HEK293 (cell line): ENCODE measurements around the gene RHBDF2.

Experiments used
- ATF2 ChIP-seq: fragments of 450-650 bp; formaldehyde crosslinking; IDR thresholded peaks from 2 replicates; pipeline ENCODE4 v1.5.1; 2016; ENCODE audit warnings: missing biosample characterization, missing genetic modification characterization, low read depth
- BCL11A ChIP-seq: fragments of 450-650 bp; formaldehyde crosslinking; IDR thresholded peaks from 2 replicates; pipeline ENCODE4 v1.5.1; 2016; ENCODE audit warnings: low read depth, missing biosample characterization, missing genetic modification characterization
- EGR2 ChIP-seq: fragments of 450-650 bp; formaldehyde crosslinking; IDR thresholded peaks from 2 replicates; pipeline ENCODE4 v1.5.1; 2016; ENCODE audit warnings: low read depth, missing biosample characterization, missing genetic modification characterization
- GLI4 ChIP-seq: fragments of 450-650 bp; formaldehyde crosslinking; IDR thresholded peaks from 2 replicates; pipeline ENCODE4 v1.5.1; 2016; ENCODE audit warnings: missing biosample characterization, missing genetic modification characterization
- KLF17 ChIP-seq: fragments of 450-650 bp; formaldehyde crosslinking; IDR thresholded peaks from 2 replicates; pipeline ENCODE4 v1.5.1; 2016; ENCODE audit warnings: missing biosample characterization, missing genetic modification characterization
- MEIS1 ChIP-seq: sonication (generic); formaldehyde crosslinking; IDR thresholded peaks from 2 replicates; pipeline ENCODE4 v1.8.1; 2022; ENCODE audit warnings: missing genetic modification reagents, mild to moderate bottlenecking, borderline replicate concordance
- MZF1 ChIP-seq: fragments of 450-650 bp; formaldehyde crosslinking; IDR thresholded peaks from 2 replicates; pipeline ENCODE4 v1.5.1; 2017; ENCODE audit warnings: missing biosample characterization, missing genetic modification characterization, borderline replicate concordance
- PRDM4 ChIP-seq: fragments of 450-650 bp; formaldehyde crosslinking; IDR thresholded peaks from 2 replicates; pipeline ENCODE4 v1.5.1; 2017; ENCODE audit warnings: missing biosample characterization, missing genetic modification characterization
- SETDB1 ChIP-seq: IDR thresholded peaks from one replicate; pipeline ENCODE4 v1.6.1; 2017; ENCODE audit warnings: mild to moderate bottlenecking, low read length, moderate library complexity, mixed read lengths; ENCODE audit not compliant: insufficient read length
- TRIM28 ChIP-seq: IDR thresholded peaks from 2 replicates; pipeline ENCODE4 v1.6.1; 2011; ENCODE audit warnings: low read length, control low read depth, borderline replicate concordance
- TSHZ1 ChIP-seq: fragments of 450-650 bp; formaldehyde crosslinking; IDR thresholded peaks from 2 replicates; pipeline ENCODE4 v1.5.1; 2016; ENCODE audit warnings: missing biosample characterization, missing genetic modification characterization, borderline replicate concordance
- WT1 ChIP-seq: fragments of 450-650 bp; formaldehyde crosslinking; IDR thresholded peaks from 2 replicates; pipeline ENCODE4 v1.5.1; 2016; ENCODE audit warnings: missing biosample characterization, missing genetic modification characterization
- YY1 ChIP-seq: fragments of 450-650 bp; formaldehyde crosslinking; IDR thresholded peaks from 2 replicates; pipeline ENCODE4 v1.5.1; 2018; ENCODE audit warnings: missing biosample characterization, missing genetic modification characterization
- ZBTB1 ChIP-seq: fragments of 450-650 bp; formaldehyde crosslinking; IDR thresholded peaks from 2 replicates; pipeline ENCODE4 v1.5.1; 2016; ENCODE audit warnings: missing biosample characterization, missing genetic modification characterization
- ZBTB20 ChIP-seq: fragments of 450-650 bp; formaldehyde crosslinking; IDR thresholded peaks from 2 replicates; pipeline ENCODE4 v1.5.1; 2016; ENCODE audit warnings: missing biosample characterization, missing genetic modification characterization
- ZBTB49 ChIP-seq: fragments of 450-650 bp; formaldehyde crosslinking; IDR thresholded peaks from 2 replicates; pipeline ENCODE4 v1.5.1; 2016; ENCODE audit warnings: missing biosample characterization, missing genetic modification characterization, low read depth
- ZBTB7A ChIP-seq: fragments of 450-650 bp; formaldehyde crosslinking; IDR thresholded peaks from 2 replicates; pipeline ENCODE4 v1.5.1; 2016; ENCODE audit warnings: low read depth, missing biosample characterization, missing genetic modification characterization
- ZNF112 ChIP-seq: fragments of 450-650 bp; formaldehyde crosslinking; IDR thresholded peaks from 2 replicates; pipeline ENCODE4 v1.5.0; 2017; ENCODE audit warnings: missing biosample characterization, missing genetic modification characterization
- ZNF146 ChIP-seq: fragments of 450-650 bp; formaldehyde crosslinking; IDR thresholded peaks from 2 replicates; pipeline ENCODE4 v1.5.1; 2016; ENCODE audit warnings: missing biosample characterization, missing genetic modification characterization
- ZNF16 ChIP-seq: fragments of 450-650 bp; formaldehyde crosslinking; IDR thresholded peaks from 2 replicates; pipeline ENCODE4 v1.5.1; 2016; ENCODE audit warnings: low read depth, missing biosample characterization, missing genetic modification characterization
- ZNF221 ChIP-seq: fragments of 450-650 bp; formaldehyde crosslinking; IDR thresholded peaks from 2 replicates; pipeline ENCODE4 v1.5.1; 2017; ENCODE audit warnings: missing biosample characterization, missing genetic modification characterization, borderline replicate concordance
- ZNF248 ChIP-seq: fragments of 450-650 bp; formaldehyde crosslinking; IDR thresholded peaks from 2 replicates; pipeline ENCODE4 v1.5.1; 2017; ENCODE audit warnings: missing biosample characterization, missing genetic modification characterization
- ZNF335 ChIP-seq: fragments of 450-650 bp; formaldehyde crosslinking; conservative IDR thresholded peaks from 2 replicates; pipeline ENCODE4 v1.5.1; 2016; ENCODE audit warnings: missing biosample characterization, missing genetic modification characterization
- ZNF391 ChIP-seq: fragments of 450-650 bp; formaldehyde crosslinking; IDR thresholded peaks from 2 replicates; pipeline ENCODE4 v1.5.1; 2016; ENCODE audit warnings: low read depth, missing biosample characterization, missing genetic modification characterization, borderline replicate concordance
- ZNF404 ChIP-seq: fragments of 450-650 bp; formaldehyde crosslinking; IDR thresholded peaks from 2 replicates; pipeline ENCODE4 v1.5.1; 2017; ENCODE audit warnings: missing biosample characterization, missing genetic modification characterization
- ZNF48 ChIP-seq: fragments of 450-650 bp; formaldehyde crosslinking; IDR thresholded peaks from 2 replicates; pipeline ENCODE4 v1.5.1; 2016; ENCODE audit warnings: missing biosample characterization, missing genetic modification characterization
- ZNF561 ChIP-seq: fragments of 450-650 bp; IDR thresholded peaks from 2 replicates; pipeline ENCODE4 v1.5.1; 2018; ENCODE audit warnings: missing biosample characterization, missing genetic modification characterization, borderline replicate concordance
- ZNF629 ChIP-seq: fragments of 450-650 bp; formaldehyde crosslinking; IDR thresholded peaks from 2 replicates; pipeline ENCODE4 v1.5.1; 2017; ENCODE audit warnings: missing biosample characterization, missing genetic modification characterization
- ZNF692 ChIP-seq: fragments of 450-650 bp; formaldehyde crosslinking; IDR thresholded peaks from 2 replicates; pipeline ENCODE4 v1.5.1; 2016; ENCODE audit warnings: missing biosample characterization, missing genetic modification characterization

RHBDF2 gene

GRCh38 chr17:76499267-76499667, 2.0 kb downstream of the RHBDF2 start (continued):
- no peak for TF ChIP-seq TSHZ1
- TF ChIP-seq ZBTB49 (tag by site-specific recombination) = no peak
- TF ChIP-seq EGR2 (tag by site-specific recombination) = no peak
- no peak for TF ChIP-seq SETDB1
- no peak for TF ChIP-seq TRIM28
- no peak for TF ChIP-seq ZNF335 (tag by site-specific recombination)
- no peak for TF ChIP-seq GLI4
- no peak for TF ChIP-seq ATF2
- no peak for TF ChIP-seq BCL11A (tag by site-specific recombination)
- no peak for TF ChIP-seq PRDM4 (tag by site-specific recombination)
- TF ChIP-seq MZF1 = no peak
- TF ChIP-seq ZBTB7A = no peak
- TF ChIP-seq ZNF112 (tag by site-specific recombination) = no peak
- no peak for TF ChIP-seq ZNF16 (tag by site-specific recombination)
- peak; percentile 53; the same call in 1 of the 2 replicates for TF ChIP-seq KLF17
- TF ChIP-seq ZNF221 (tag by site-specific recombination) = no peak
- TF ChIP-seq ZBTB20 (tag by site-specific recombination) = peak; percentile 15; the same call in 1 of the 2 replicates
- no peak for TF ChIP-seq ZBTB1
- no peak for TF ChIP-seq ZNF404 (tag by site-specific recombination)
- no peak for TF ChIP-seq MEIS1
- no peak for TF ChIP-seq ZNF629 (tag by site-specific recombination)
- TF ChIP-seq ZNF561 (tag by site-specific recombination) = no peak
- TF ChIP-seq ZNF146 = no peak
- TF ChIP-seq YY1 (tag by site-specific recombination) = no peak
- TF ChIP-seq ZNF692 (tag by site-specific recombination) = no peak
- TF ChIP-seq WT1 (tag by site-specific recombination) = no peak
- TF ChIP-seq ZNF391 (tag by site-specific recombination) = no peak
- TF ChIP-seq ZNF248 (tag by site-specific recombination) = no peak
- TF ChIP-seq ZNF48 = no peak
